Endodermal cell (in vitro differentiated cells): ENCODE measurements around the gene ODAD4. TPM values are rescaled to one million over a fixed set of nuclear protein-coding genes. Genes with fewer than 3 reads are reported as not detected.

Experiments used
- DNase-seq: peaks from one replicate; pipeline ENCODE4 v3.0.0-alpha.2; 2017
- H3K27ac ChIP-seq: 2 replicates; pipeline ENCODE4 v1.5.1; 2013; ENCODE audit warnings: mild to moderate bottlenecking, low read depth, low read length, moderate library complexity
- H3K27me3 ChIP-seq: 2 replicates; pipeline ENCODE4 v1.6.1; 2013; ENCODE audit warnings: mild to moderate bottlenecking, low read length, moderate library complexity; ENCODE audit not compliant: insufficient read depth, control insufficient read depth, poor library complexity, severe bottlenecking
- H3K36me3 ChIP-seq: 2 replicates; pipeline ENCODE4 v1.7.0; 2013; ENCODE audit warnings: mild to moderate bottlenecking, low read length, moderate library complexity; ENCODE audit not compliant: control insufficient read depth, insufficient read depth
- H3K4me1 ChIP-seq: one replicate; pipeline ENCODE4 v1.7.0; 2013; ENCODE audit warnings: low read length; ENCODE audit not compliant: control insufficient read depth, insufficient read depth
- H3K4me3 ChIP-seq: 2 replicates; pipeline ENCODE4 v1.5.1; 2013; ENCODE audit warnings: mild to moderate bottlenecking, low read length, moderate library complexity
- H3K9ac ChIP-seq: 2 replicates; pipeline ENCODE4 v1.6.1; 2013; ENCODE audit warnings: mild to moderate bottlenecking, low read length, moderate library complexity; ENCODE audit not compliant: poor library complexity, severe bottlenecking; ENCODE audit errors: extremely low read depth
- H3K9me3 ChIP-seq: 2 replicates; pipeline ENCODE4 v1.6.1; 2013; ENCODE audit warnings: mild to moderate bottlenecking, low read length, moderate library complexity; ENCODE audit not compliant: control insufficient read depth
- H3K27ac Mint-ChIP-seq: 2 replicates; pipeline ENCODE4 v1.8.0; 2020; ENCODE audit warnings: mixed read lengths
- H3K27me3 Mint-ChIP-seq: 2 replicates; pipeline ENCODE4 v1.8.0; 2021; ENCODE audit warnings: mild to moderate bottlenecking, mixed read lengths; ENCODE audit not compliant: insufficient read depth
- H3K36me3 Mint-ChIP-seq: 2 replicates; pipeline ENCODE4 v1.8.0; 2020; ENCODE audit warnings: low read depth, mixed read lengths
- H3K4me1 Mint-ChIP-seq: 2 replicates; pipeline ENCODE4 v1.8.0; 2020; ENCODE audit warnings: mixed read lengths
- H3K4me3 Mint-ChIP-seq: 2 replicates; pipeline ENCODE4 v1.8.0; 2020; ENCODE audit warnings: mild to moderate bottlenecking, moderate library complexity, mixed read lengths
- H3K9me3 Mint-ChIP-seq: 2 replicates; pipeline ENCODE4 v1.8.0; 2020; ENCODE audit warnings: mild to moderate bottlenecking, mixed read lengths
- CTCF ChIP-seq: fragments of 200-600 bp; sonication (generic); conservative IDR thresholded peaks from 2 replicates; pipeline ENCODE4 v1.5.0; 2021; ENCODE audit warnings: antibody characterized with exemption, mild to moderate bottlenecking
- WGBS, 2 experiments: methylation state at CpG; one replicate each; pipeline versions ENCODE4 v1.1.5 to v1.1.7; 2013; ENCODE audit warnings: missing lambda C conversion rate in 2 of 2, mixed read lengths in 1 of 2; ENCODE audit not compliant: insufficient coverage in 1 of 2, insufficient read length in 1 of 2; 5-methylcytosine and 5-hydroxymethylcytosine counted together
- total RNA-seq, 2 donors: library from RNA; stranded (reverse); fragmentation: NEBNext Ultra II Directional in 1 of 2; extraction: Animal tissue kit (Norgen Biotek cat#: 25700) in 1 of 2; gene quantifications; 2 replicates in 1 of 2; 3 replicates in 1 of 2; pipeline ENCODE4 v1.2.1, GENCODE V29; 2021

The ODAD4 gene
- total RNA-seq, 2 donors from 2014 or later: 3.9 to 4.7 TPM

- Histone ChIP-seq H3K4me3 (peak overlapping the region; percentile 74), H3K9me3 (no peaks in the 10 kb centered on the region), H3K4me1 (peaks cover 16% of the 10 kb centered on the region), H3K9ac (no peak overlapping the region), H3K36me3 (peaks cover 43% of the 10 kb centered on the region), H3K27me3 (no peaks in the 10 kb centered on the region), H3K27ac (no peak overlapping the region)
- DNase-seq: no peak
- Mint-ChIP-seq H3K27ac (peak overlapping the region; percentile 72), H3K36me3 (peaks cover 43% of the 10 kb centered on the region), H3K27me3 (no peaks in the 10 kb centered on the region), H3K4me1 (peaks cover 44% of the 10 kb centered on the region), H3K9me3 (no peaks in the 10 kb centered on the region), H3K4me3 (peak overlapping the region; percentile 86)
- TF ChIP-seq CTCF: no peak
- WGBS, 2 experiments: 78 to 90% methylated on average over 2 to 6 of the region's 6 CpGs
These were observed 16.1 kb upstream of the ODAD4 start for GRCh38 chr17:41914358-41914766.

GRCh38 chr17:41915020-41915419 is 15.4 kb upstream of the ODAD4 start:
- DNase-seq: no peak
- no peaks in the 10 kb centered on the region for H3K9me3 Mint-ChIP-seq
- 75 to 81% methylated on average over 3 to 5 of the region's 5 CpGs for WGBS, 2 experiments
- no peak for TF ChIP-seq CTCF
- peak overlapping the region; percentile 86 for H3K4me3 Mint-ChIP-seq
- peaks cover 36% of the 10 kb centered on the region for H3K36me3 ChIP-seq
- no peaks in the 10 kb centered on the region for H3K27me3 Mint-ChIP-seq
- H3K36me3 Mint-ChIP-seq: peaks cover 37% of the 10 kb centered on the region
- peaks cover 16% of the 10 kb centered on the region for H3K4me1 ChIP-seq
- no peak overlapping the region for H3K27ac ChIP-seq
- no peaks in the 10 kb centered on the region for H3K9me3 ChIP-seq
- H3K4me1 Mint-ChIP-seq: peaks cover 50% of the 10 kb centered on the region
- no peaks in the 10 kb centered on the region for H3K27me3 ChIP-seq
- H3K27ac Mint-ChIP-seq: peak overlapping the region; percentile 72
- no peak overlapping the region for H3K9ac ChIP-seq
- H3K4me3 ChIP-seq: peak overlapping the region; percentile 74

- H3K27me3 Mint-ChIP-seq: no peaks in the 10 kb centered on the region
- Histone ChIP-seq H3K9me3 (no peaks in the 10 kb centered on the region), H3K27me3 (no peaks in the 10 kb centered on the region), H3K36me3 (peaks cover 31% of the 10 kb centered on the region), H3K27ac (peak overlapping the region; percentile 11), H3K4me1 (peaks cover 16% of the 10 kb centered on the region), H3K4me3 (peak overlapping the region; percentile 74), H3K9ac (peak overlapping the region; percentile 8)
- peaks cover 31% of the 10 kb centered on the region for H3K36me3 Mint-ChIP-seq
- no peak for DNase-seq
- H3K9me3 Mint-ChIP-seq: no peaks in the 10 kb centered on the region
- TF ChIP-seq CTCF: no peak
- H3K4me1 Mint-ChIP-seq: peaks cover 52% of the 10 kb centered on the region
- H3K27ac Mint-ChIP-seq: peak overlapping the region; percentile 62
- WGBS, 2 experiments: 92% methylated on average over 2 of the region's 2 CpGs; no CpG with 5 or more reads in 1 of the 2 experiments
- peak overlapping the region; percentile 86 for H3K4me3 Mint-ChIP-seq
These were observed 14.9 kb upstream of the ODAD4 start for GRCh38 chr17:41915566-41915965.
